ENCODE results near the gene HYPK. TPM values are rescaled to one million over a fixed set of nuclear protein-coding genes. Genes with fewer than 3 reads are reported as not detected.

Gene HYPK
- total RNA-seq (ENCODE audit: low replicate concordance) = 6.8 and 8.8 TPM in 2 replicates

GRCh38 chr15:43800286-43801141 lies at the start of gene HYPK:
Gene HYPK, plus strand, starts transcription at chr15:43800599. Its CDS starts 24 bp downstream, at chr15:43800623.

GRCh38 chr15:43776718-43777266 lies 23.6 kb upstream of the HYPK start, which contains the start of gene ELL3:
Gene ELL3, minus strand, starts transcription at chr15:43776966. Its CDS starts 65 bp downstream, at chr15:43776901.

GRCh38 chr15:43791993-43792760 lies 8.2 kb upstream of the HYPK start, which contains the start of gene SERF2:
Gene SERF2, plus strand, starts transcription at chr15:43792320. Its CDS starts 57 bp downstream, at chr15:43792377.

GRCh38 chr15:43799945-43800285 lies 484 bp upstream of the HYPK start, which contains the start of gene SERINC4:
Gene SERINC4, minus strand, starts transcription at chr15:43800220. Its CDS starts 234 bp downstream, at chr15:43799986.

GRCh38 chr15:43824302-43825246 lies 24.2 kb downstream of the HYPK start, which contains the start of gene MFAP1:
Gene MFAP1, minus strand, starts transcription at chr15:43824690. Its CDS starts 121 bp downstream, at chr15:43824569.

GRCh38 chr15:43826508-43827341 lies 26.3 kb downstream of the HYPK start, which contains the start of gene WDR76:
Gene WDR76, plus strand, starts transcription at chr15:43827002. Its CDS starts 31 bp downstream, at chr15:43827033.

Other genes with a start within 250 kb of the HYPK start
- gene PPIP5K1, start 210.4 kb upstream of the HYPK start, total RNA-seq (ENCODE audit: low replicate concordance) = 13.8 and 18.0 TPM in 2 replicates
- not detected in 2 replicates for gene CKMT1B, start 206.6 kb upstream of the HYPK start, total RNA-seq (ENCODE audit: low replicate concordance)
- gene STRC, start 181.8 kb upstream of the HYPK start, total RNA-seq (ENCODE audit: low replicate concordance) = under 0.01 TPM in 2 replicates
- 0.45 and 0.59 TPM in 2 replicates for gene CATSPER2, start 151.8 kb upstream of the HYPK start, total RNA-seq (ENCODE audit: low replicate concordance)
- not detected in 2 replicates for gene CKMT1A, start 106.7 kb upstream of the HYPK start, total RNA-seq (ENCODE audit: low replicate concordance)
- 97.6 and 143 TPM in 2 replicates for gene PDIA3, start 54.2 kb upstream of the HYPK start, total RNA-seq (ENCODE audit: low replicate concordance)
- 3.5 and 13.6 TPM in 2 replicates for gene ELL3, start 23.6 kb upstream of the HYPK start, total RNA-seq (ENCODE audit: low replicate concordance)
- gene SERF2, start 8.3 kb upstream of the HYPK start, total RNA-seq (ENCODE audit: low replicate concordance) = 353 and 435 TPM in 2 replicates
- not detected in 2 replicates for gene SERINC4, start 379 bp upstream of the HYPK start, total RNA-seq (ENCODE audit: low replicate concordance)
- gene MFAP1, start 24.1 kb downstream of the HYPK start, total RNA-seq (ENCODE audit: low replicate concordance) = 24.2 and 41.1 TPM in 2 replicates
- gene WDR76, start 26.4 kb downstream of the HYPK start, total RNA-seq (ENCODE audit: low replicate concordance) = 1.9 and 4.9 TPM in 2 replicates